ENCODE measurements around the gene MRPL46.

The MRPL46 gene

DNA sequence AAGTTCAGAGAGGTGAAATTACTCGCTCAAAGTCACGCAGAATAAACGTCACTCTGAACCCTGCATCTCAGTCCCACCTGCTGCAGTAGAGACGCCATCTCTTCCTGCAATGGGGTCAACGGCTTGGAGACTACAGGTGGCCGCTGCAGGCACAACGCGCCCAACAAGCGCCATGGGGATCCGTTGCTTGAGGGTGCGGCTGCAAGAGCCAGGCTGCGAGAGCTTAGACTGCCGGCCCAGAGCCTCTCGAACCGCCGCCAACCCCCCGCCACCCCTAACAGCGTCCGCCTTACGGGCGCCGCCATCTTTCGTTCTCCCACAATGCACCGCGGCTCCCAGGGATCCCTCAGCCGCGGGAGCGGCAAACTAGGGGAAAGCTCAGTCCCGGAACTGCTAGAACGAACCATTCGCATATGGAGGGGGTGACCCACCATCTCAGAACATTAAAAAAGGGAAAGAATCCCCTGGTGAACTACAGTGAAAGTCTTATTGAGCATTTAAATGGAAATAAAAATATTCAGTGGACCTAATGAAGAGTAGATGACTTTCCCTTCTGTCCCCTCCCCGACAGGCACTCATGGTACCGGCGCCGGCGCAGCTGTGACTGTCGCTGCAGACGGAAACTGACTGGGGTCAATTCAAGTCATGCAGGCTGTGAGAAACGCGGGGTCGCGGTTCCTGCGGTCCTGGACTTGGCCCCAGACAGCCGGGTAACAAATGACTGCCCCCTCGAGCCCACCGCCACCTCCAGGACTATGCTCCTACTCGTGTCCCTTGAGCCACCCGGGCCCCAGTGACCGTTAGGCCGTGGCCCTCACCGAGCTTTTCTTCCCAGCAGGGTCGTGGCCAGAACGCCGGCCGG lies at the start of gene MRPL46, which contains the start of gene MRPS11:
Gene MRPL46, minus strand, starts transcription at position 316 of the 862 bp plus-strand sequence. Its CDS starts 11 bp downstream, at position 305.
Gene MRPS11, plus strand, starts transcription at position 636 of the 862 bp plus-strand sequence. Its CDS starts 10 bp downstream, at position 646.
- DNase-seq (ENCODE audit: low read depth, low spot score), result peak; percentile 94

GRCh38 chr15:88513195-88513594 lies 46.0 kb upstream of the MRPL46 start:
- no peak for DNase-seq (ENCODE audit: low read depth, low spot score)

- DNase-seq (ENCODE audit: low read depth, low spot score), result no peak
Measured at GRCh38 chr15:88512601-88513000, 45.4 kb upstream of the MRPL46 start.

- DNase-seq (ENCODE audit: low read depth, low spot score), result no peak
Measured at GRCh38 chr15:88512078-88512477, 44.9 kb upstream of the MRPL46 start.

DNA sequence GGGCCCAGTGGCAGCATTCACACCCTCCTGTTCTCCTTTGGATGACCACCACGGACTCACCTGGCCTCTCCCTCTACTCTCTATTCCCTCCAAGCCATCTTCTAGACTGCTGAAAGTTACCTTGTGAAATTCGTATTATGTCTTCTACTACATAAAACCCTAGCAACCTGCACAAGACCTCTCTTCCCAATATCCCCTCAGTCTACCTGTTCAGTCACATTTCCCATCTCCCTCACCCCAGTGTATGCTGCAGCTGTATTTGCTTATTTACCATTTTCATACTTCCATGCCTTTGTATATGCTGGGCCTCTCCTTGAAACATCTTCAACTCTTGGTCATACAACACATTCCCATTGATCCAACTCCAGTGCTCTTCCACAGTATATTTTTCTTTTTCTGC lies 44.0 kb upstream of the MRPL46 start:
- DNase-seq (ENCODE audit: low read depth, low spot score), result no peak

DNA sequence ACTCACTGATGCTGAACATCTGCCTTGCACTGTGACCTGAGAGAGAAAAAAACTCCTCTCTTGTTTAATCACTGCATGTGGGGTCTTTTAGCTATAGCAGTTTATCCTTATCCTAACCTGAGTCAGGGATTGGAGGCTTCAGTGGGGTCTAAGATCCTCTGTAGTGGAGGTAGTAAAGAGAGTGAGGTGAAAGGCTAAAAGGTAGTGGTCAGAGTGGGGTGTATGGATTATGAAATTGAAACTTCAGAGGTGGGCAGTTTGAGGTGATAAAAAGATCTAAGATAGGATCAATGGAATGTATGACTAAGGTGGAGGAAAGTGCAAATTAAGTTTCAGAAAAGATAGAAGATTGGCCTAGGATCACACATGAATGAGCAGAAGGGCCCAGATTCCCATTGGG lies 42.8 kb upstream of the MRPL46 start:
- no peak for DNase-seq (ENCODE audit: low read depth, low spot score)

DNA sequence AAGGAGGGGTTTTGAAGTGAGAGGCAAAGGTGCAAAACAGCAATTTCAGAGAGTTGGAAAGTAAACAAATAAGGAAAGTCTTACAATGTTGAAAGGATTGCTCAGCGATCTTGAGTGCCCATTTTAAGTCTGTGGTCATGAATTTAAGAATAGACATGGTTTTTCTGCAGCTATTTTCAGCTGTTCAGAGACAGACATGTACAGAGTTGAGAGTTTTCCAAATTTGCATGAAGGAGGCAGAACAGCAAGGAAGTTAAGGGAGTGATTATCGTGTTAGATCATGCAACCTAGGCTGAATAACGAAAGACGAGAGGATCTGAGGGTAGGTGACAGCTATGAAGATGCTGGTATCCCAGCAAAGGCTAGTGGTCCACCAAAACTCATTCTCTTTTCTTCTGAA lies 42.1 kb upstream of the MRPL46 start:
- DNase-seq (ENCODE audit: low read depth, low spot score), result no peak

DNA sequence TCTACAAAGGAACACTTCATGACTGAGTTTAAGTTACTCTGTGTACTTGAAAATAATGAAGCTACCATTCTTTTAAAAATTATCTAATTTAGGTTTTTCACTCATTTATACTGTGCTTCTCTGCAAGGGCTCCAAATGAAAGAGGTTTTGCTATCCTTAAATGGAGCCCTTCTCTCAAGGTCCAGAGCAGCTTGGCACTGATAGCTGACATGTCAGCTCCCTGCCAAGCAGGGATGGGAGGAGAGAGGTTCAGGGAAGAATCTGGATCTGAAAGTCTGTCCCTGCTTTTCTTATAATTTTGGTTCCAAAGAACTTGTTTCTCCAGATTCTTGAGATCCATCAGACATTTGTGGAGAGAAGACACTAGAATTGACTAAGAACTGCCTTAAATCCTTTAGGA lies 39.4 kb upstream of the MRPL46 start:
- DNase-seq (ENCODE audit: low read depth, low spot score), result no peak

DNA sequence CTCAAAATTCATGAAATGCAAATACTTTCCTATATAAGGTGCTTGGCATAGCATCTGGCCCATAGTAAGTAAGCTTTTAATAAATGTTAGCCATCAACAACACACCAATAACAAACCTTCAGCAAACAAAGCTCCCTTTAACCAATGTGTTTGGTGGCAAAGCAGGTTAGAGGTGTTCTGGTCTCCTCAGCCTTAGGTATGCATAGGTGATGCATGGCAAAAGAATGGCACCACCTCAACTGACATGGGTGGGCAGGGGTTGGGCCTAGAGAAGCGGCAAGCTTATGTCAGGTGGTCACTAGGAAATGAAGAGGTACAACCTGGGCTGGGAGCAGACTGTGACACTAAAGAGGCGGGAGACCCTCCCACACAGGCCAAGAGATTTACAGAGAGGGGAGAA lies 38.5 kb upstream of the MRPL46 start:
- DNase-seq (ENCODE audit: low read depth, low spot score), result no peak

- peak; percentile 56 for DNase-seq (ENCODE audit: low read depth, low spot score)
Measured at GRCh38 chr15:88504445-88504844, 37.3 kb upstream of the MRPL46 start.

- no peak for DNase-seq (ENCODE audit: low read depth, low spot score)
Measured at GRCh38 chr15:88498996-88499395, 31.8 kb upstream of the MRPL46 start.

- DNase-seq (ENCODE audit: low read depth, low spot score), result no peak
Measured at GRCh38 chr15:88497109-88497765, 30.0 kb upstream of the MRPL46 start.

GRCh38 chr15:88493844-88494243 lies 26.7 kb upstream of the MRPL46 start:
- no peak for DNase-seq (ENCODE audit: low read depth, low spot score)

DNA sequence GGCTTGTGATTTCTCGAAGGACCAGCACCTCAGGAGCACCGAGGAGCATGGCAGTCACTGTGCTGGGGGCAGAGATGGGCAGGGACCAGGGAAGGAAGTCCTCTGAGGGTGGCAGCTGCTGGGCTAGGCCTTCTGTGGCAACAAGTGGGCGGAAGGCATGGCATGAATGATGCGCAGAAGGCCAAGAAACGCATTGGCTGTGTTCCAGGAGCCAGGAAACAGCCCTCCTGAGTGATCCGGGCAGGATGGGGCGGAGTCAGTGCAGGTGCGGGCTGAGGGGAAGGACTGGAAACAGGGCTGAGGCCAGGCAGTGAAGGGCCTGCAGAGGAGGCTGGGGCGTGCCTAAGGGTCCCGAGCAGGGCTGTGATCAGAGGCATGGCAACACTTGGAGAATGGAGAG lies 24.0 kb upstream of the MRPL46 start:
- no peak for DNase-seq (ENCODE audit: low read depth, low spot score)

DNA sequence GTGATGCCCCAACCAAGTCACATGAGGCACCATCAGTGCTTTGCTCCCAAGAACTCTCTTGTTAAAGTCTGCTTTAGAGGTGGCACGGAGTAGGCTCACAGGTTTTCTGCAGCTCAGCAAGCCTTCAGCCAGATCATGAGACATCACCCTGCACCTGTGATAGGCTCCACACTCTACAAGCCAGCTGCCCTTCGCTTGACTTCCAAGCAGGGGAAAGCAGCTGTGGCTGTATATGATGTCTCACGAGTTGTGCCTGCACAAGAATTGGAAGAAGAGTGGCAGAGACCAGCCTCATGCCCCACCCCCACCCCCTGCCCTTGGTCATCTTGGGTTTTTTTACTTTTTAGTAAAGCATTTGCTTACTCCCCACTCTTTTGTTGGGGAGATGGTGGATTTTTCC lies 22.8 kb upstream of the MRPL46 start:
- DNase-seq (ENCODE audit: low read depth, low spot score), result no peak

DNA sequence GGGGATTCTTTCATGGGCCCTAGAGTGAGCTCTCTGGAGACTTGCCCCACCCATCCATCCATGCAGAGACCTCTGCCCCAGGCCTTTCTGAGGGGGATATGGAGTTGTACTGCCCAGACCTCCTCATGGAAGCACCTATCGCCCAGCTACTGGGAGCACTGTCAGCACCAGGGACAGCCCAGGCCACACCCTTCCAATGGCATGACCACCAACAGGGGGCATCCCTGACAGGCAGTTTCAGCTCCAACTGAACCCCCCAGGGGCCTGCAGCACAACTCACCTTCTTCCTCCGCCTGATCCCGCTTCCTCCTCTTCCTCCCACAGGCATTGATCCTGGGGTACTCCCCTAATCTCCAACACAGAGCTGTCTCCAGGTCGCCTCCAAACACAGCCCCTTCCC lies 22.1 kb upstream of the MRPL46 start:
- DNase-seq (ENCODE audit: low read depth, low spot score), result peak; percentile 40

DNA sequence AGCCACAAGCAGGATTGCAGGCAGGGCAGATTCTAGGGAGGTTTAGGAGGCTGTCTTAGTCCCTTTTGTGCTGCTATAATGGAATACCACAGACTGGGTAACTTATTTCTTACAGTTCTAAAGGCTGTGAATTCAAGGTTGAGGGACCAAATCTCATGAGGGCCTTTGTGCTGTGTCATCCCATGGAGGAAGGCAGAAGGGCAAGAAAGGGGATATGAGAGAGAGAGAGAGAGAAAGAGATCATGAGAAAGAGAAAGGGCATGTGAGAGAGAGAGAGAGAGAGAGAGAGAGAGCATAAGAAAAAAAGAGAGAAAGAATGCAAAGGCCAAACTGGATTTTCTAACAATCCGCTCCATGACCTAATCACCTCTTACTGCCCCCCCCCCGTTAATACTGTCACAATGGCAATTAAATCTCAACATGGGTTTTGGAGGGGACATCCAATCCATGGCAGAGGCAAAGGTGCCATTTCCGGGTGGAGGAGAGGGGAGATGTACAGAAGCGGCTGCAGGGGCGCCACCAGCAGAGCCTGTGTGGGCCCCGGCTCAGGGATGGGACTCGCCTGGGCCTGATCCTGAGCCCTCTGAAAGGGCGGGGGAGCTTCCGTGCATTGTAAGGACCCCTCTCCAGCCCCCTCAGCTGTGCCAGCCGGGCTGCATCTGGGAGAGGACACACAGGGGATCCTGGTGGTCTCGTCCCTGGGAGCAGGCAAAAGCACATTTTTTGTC lies 20.8 kb upstream of the MRPL46 start:
- DNase-seq (ENCODE audit: low read depth, low spot score), result no peak

GRCh38 chr15:88487178-88487795 lies 20.1 kb upstream of the MRPL46 start:
- no peak for DNase-seq (ENCODE audit: low read depth, low spot score)

DNA sequence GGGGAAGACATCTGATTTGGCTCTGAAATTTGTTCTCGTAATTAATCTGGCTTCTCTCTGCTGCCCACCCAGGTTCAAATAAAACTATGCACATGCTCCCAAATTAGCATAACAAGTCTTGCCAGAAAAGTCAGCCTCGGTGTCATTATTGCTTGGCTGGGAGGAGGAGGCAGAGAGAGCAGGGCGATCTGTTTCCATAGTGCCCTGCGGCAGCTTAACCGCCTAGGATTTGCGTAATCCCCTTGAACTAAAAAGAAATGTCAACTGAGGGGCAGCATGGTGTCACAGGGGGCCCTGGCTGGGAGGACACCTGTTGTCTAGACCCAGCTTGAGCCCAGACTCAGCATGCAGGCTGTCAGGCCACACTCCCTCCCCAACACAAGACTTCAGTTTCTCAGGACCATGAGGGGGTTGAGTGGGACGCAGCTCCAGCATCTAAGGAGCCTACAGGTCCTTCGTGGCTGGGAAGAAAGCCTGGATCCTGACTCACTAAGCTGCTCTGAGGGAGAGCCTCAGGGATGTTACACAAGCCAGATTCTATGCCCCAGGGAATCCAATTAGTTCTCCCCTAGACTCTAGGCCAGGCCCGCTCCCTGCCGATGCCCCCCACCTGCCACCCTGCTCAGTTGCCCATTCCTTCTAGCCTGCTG lies 17.6 kb upstream of the MRPL46 start:
- DNase-seq (ENCODE audit: low read depth, low spot score), result peak; percentile 93

- DNase-seq (ENCODE audit: low read depth, low spot score), result no peak
Measured at GRCh38 chr15:88482263-88482662, 15.1 kb upstream of the MRPL46 start.

- no peak for DNase-seq (ENCODE audit: low read depth, low spot score)
Measured at GRCh38 chr15:88480981-88481380, 13.8 kb upstream of the MRPL46 start.
